Fibroblast of pulmonary artery (primary cell): Measurements from ENCODE around the gene POLR1F.

Experiments
- DNase-seq: peaks from one replicate; pipeline ENCODE4 v3.0.0-alpha.2; 2010; ENCODE audit warnings: low read depth
- H3K4me3 ChIP-seq: replicated peaks from 2 replicates; pipeline ENCODE4 v1.5.1; 2011; ENCODE audit warnings: low read depth, mild to moderate bottlenecking, control low read depth, low read length, moderate library complexity
- TF ChIP-seq, protein P1 (sequence below): IDR thresholded peaks from 2 replicates; pipeline ENCODE4 v1.5.1; 2011; ENCODE audit warnings: mild to moderate bottlenecking, control low read depth, low read length, inconsistent platforms; ENCODE audit errors: missing control alignments

POLR1F gene

DNA sequence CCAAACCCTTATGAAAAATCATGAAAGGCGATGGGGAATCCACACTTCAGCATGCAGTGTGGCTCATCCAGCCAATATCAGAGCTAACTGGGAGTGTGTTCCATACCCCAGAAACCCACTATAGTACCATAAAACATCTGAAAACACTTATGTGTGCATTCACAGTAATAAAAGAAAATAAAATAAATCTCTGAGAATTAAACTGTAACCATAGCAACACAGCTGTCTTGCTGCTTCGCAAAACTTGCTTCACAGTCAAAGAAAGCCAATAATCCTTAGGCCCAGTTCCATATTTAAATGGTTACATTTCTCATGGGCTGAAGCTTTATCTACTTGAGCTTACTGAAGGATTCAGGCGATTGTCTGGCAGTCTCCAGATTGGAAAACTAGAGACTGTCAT, 19.9 kb upstream of the POLR1F start:
- TF ChIP-seq, protein P1, sequence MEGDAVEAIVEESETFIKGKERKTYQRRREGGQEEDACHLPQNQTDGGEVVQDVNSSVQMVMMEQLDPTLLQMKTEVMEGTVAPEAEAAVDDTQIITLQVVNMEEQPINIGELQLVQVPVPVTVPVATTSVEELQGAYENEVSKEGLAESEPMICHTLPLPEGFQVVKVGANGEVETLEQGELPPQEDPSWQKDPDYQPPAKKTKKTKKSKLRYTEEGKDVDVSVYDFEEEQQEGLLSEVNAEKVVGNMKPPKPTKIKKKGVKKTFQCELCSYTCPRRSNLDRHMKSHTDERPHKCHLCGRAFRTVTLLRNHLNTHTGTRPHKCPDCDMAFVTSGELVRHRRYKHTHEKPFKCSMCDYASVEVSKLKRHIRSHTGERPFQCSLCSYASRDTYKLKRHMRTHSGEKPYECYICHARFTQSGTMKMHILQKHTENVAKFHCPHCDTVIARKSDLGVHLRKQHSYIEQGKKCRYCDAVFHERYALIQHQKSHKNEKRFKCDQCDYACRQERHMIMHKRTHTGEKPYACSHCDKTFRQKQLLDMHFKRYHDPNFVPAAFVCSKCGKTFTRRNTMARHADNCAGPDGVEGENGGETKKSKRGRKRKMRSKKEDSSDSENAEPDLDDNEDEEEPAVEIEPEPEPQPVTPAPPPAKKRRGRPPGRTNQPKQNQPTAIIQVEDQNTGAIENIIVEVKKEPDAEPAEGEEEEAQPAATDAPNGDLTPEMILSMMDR: no peak
- no peak for DNase-seq
- H3K4me3 ChIP-seq: no peak overlapping the region

DNA sequence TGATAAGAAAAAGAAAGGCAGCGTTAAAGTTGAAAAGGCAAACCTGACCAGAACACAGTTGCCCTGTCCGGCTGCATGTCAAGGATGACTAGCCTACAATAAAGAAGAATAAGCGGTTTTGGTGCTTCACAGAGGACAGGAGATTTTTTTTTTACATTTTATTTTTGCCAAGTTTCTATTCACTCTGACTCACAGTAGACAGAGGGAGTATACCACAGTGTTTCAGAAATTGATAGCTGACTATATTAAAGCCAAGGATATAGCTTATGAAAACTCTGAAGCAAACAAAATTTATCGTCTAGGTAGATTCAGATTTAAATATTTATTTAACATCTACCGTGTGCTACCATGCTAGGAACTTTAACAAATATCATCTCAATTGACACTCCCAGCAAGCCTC, 16.9 kb upstream of the POLR1F start:
- TF ChIP-seq, protein P1: no peak
- DNase-seq: no peak
- H3K4me3 ChIP-seq: no peak overlapping the region

DNA sequence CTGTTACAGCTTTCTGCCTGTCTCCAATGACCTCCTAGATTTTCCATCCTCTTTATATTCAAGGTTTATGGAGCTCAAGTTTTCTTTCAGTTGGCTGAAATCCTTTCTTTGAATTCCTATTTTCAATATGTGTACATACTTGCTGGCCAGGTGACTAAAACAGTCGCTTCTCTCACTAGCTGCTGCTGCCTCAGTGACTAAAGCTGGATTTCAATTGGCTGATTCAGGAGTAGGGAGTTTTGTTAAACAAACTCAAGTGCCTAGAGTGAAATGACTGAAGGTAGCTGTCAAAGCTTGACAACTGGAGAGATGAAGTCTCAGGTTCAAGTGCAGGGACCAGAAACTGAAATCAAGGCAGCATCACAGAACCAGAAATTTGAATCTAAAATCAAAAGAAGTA, 6.7 kb upstream of the POLR1F start:
- TF ChIP-seq, protein P1: no peak
- no peak for DNase-seq

DNA sequence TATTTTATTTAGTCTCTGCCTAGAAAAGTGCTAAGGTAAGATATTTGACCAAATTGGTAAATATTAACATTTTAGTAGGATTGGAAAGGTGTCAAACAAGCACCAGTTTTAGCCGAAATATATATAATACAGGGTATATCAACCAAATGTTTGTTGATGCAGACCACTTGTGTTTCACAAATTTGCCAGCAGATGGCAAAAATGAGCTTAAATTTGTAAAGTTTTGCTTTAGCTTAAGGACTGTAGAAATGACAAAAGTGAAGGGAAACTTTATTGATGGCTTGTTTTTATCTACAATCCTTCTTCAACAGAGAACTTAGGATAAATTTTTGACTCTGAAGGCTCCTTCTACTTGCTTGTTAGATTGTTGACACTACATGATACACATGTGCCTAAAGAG, 4.8 kb upstream of the POLR1F start:
- TF ChIP-seq, protein P1: peak; percentile 67
- DNase-seq: peak; percentile 69

More for the DNA sequence above, 6.7 kb upstream of the POLR1F start:
- no peak overlapping the region for H3K4me3 ChIP-seq

DNA sequence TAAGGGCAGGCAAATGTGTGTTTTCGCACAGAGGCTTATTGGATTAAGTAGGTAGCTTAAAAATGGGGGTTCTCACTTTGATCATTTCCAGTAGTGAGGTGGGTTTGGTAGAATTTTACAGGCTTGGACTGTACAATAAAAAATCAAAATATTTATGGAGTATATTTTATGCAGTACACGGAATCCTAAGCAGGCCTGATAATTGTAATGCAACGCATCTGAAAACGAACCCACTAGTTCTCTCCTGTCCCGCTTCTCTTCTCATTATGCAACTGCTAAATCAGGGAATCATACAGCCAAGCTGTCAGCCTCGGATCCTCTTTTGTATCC, 377 bp upstream of the POLR1F start:
- peak overlapping the region; percentile 93 for H3K4me3 ChIP-seq
- TF ChIP-seq, protein P1: no peak
- no peak for DNase-seq

More for the DNA sequence above, 4.8 kb upstream of the POLR1F start:
- H3K4me3 ChIP-seq: no peak overlapping the region

DNA sequence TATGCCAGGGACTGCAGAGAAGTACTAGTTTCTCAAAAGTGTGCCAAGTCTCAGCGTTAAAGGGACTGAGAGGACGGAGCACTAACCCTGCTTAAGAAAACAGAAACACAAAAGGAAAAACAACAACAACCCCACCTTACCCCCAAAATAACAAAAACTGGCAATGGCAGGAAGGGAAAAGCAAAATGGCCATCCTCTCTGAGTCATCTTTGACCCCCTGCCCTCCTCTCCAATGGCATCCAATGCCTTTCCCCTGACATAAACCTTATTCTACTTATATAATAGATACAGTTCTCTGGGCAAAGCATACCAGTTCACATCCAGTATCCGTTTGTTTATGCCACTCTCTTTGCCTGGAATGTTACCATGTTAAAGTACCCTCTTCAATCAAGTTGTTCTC, 1.6 kb downstream of the POLR1F start:
- H3K4me3 ChIP-seq: peak overlapping the region; percentile 93
- TF ChIP-seq, protein P1: no peak
- peak; percentile 15 for DNase-seq

DNA sequence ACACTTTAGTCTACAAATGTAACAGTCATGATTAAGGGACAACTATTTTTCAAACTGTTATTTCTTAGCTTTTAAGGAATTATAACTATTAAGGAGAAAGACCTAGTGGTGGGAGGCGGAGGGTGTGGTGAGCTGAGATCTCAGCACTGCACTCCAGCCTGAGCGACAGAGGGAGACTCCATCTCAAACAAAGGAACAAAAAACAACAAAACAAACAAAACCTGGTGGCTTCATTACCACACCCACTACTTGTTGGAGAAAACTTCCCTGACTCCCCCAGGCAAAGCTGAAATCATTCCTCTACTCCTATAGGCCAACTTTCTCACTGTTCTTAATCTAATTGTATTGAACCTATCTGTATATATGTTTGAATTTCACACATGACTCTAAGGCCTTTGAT, 3.2 kb downstream of the POLR1F start:
- DNase-seq: no peak
- TF ChIP-seq, protein P1: no peak
- H3K4me3 ChIP-seq: no peak overlapping the region
